Measurements from ENCODE around the gene CLEC4E.

GRCh38 chr12:8564656-8565055 lies 24.0 kb upstream of the CLEC4E start:
- TF ChIP-seq CTCF (IDR thresholded peaks at IDR 0.05) (no peak), POLR2A (IDR thresholded peaks at IDR 0.05) (no peak)
